RWPE2 (cell line): ENCODE measurements around the gene ANKS6.

Source experiments
- ATAC-seq: fragments of 200-7000 bp; cut with Tn5 transposase; 3 replicates; pipeline ENCODE4 v1.9.1; 2021; ENCODE audit warnings: low read depth
- DNase-seq: peaks from one replicate; pipeline ENCODE4 v3.0.0-alpha.2; 2020; ENCODE audit warnings: low spot score
- H3K27ac ChIP-seq: fragments of 450-650 bp; 2 replicates; pipeline ENCODE4 v1.5.1; 2017; ENCODE audit warnings: mild to moderate bottlenecking; ENCODE audit not compliant: poor library complexity, severe bottlenecking
- H3K27me3 ChIP-seq: fragments of 250-450 bp; sonication (Bioruptor Pico); 2 replicates; pipeline ENCODE4 v1.5.1; 2021; ENCODE audit warnings: mild to moderate bottlenecking, moderate library complexity; ENCODE audit not compliant: insufficient read depth, poor library complexity, severe bottlenecking
- H3K36me3 ChIP-seq: fragments of 250-450 bp; sonication (Bioruptor Pico); 2 replicates; pipeline ENCODE4 v1.5.1; 2020; ENCODE audit warnings: low read depth, mild to moderate bottlenecking, moderate library complexity
- H3K4me1 ChIP-seq: fragments of 250-450 bp; sonication (Bioruptor Pico); 2 replicates; pipeline ENCODE4 v1.5.1; 2021; ENCODE audit warnings: mild to moderate bottlenecking, moderate library complexity; ENCODE audit not compliant: insufficient read depth, poor library complexity, severe bottlenecking
- H3K4me3 ChIP-seq: fragments of 250-450 bp; sonication (Bioruptor Pico); 2 replicates; pipeline ENCODE4 v1.5.1; 2021; ENCODE audit warnings: mild to moderate bottlenecking, moderate library complexity; ENCODE audit not compliant: severe bottlenecking
- H3K9me3 ChIP-seq: fragments of 250-450 bp; sonication (Bioruptor Pico); 2 replicates; pipeline ENCODE4 v1.5.1; 2021; ENCODE audit warnings: mild to moderate bottlenecking, moderate library complexity; ENCODE audit not compliant: severe bottlenecking
- TF ChIP-seq, protein P1 (sequence below): fragments of 450-650 bp; IDR thresholded peaks from one replicate; pipeline ENCODE4 v1.5.1; 2017; ENCODE audit warnings: mild to moderate bottlenecking, moderate library complexity; ENCODE audit not compliant: poor library complexity, severe bottlenecking

ANKS6 gene

DNA sequence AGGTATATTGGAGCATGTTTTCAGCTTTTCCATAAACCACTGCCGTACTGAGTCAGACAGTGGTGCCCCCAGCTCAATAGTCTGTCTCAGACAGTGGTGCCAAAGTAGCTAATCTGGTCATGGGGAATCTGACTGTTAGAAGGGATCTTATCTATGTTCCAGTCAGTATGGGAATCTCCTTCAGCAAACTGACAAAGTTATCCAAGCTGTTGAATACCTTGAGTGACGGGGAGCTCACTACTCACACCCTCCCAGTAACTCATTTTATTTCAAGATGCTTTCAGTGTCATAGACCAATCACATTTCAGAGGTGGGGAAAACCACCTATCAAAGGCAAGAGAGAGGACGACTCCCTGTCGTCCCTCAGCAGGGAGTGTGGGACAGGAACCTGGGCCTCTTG lies 18.7 kb downstream of the ANKS6 start:
- Histone ChIP-seq H3K27me3 (no peaks in the 10 kb centered on the region), H3K4me3 (no peak overlapping the region), H3K27ac (no peak overlapping the region), H3K36me3 (peaks cover 7% of the 10 kb centered on the region; the same call in 1 of the 2 replicates), H3K9me3 (no peaks in the 10 kb centered on the region), H3K4me1 (peaks cover 17% of the 10 kb centered on the region)
- ATAC-seq (no peak), DNase-seq (no peak)
- TF ChIP-seq, protein P1, sequence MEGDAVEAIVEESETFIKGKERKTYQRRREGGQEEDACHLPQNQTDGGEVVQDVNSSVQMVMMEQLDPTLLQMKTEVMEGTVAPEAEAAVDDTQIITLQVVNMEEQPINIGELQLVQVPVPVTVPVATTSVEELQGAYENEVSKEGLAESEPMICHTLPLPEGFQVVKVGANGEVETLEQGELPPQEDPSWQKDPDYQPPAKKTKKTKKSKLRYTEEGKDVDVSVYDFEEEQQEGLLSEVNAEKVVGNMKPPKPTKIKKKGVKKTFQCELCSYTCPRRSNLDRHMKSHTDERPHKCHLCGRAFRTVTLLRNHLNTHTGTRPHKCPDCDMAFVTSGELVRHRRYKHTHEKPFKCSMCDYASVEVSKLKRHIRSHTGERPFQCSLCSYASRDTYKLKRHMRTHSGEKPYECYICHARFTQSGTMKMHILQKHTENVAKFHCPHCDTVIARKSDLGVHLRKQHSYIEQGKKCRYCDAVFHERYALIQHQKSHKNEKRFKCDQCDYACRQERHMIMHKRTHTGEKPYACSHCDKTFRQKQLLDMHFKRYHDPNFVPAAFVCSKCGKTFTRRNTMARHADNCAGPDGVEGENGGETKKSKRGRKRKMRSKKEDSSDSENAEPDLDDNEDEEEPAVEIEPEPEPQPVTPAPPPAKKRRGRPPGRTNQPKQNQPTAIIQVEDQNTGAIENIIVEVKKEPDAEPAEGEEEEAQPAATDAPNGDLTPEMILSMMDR, result no peak

DNA sequence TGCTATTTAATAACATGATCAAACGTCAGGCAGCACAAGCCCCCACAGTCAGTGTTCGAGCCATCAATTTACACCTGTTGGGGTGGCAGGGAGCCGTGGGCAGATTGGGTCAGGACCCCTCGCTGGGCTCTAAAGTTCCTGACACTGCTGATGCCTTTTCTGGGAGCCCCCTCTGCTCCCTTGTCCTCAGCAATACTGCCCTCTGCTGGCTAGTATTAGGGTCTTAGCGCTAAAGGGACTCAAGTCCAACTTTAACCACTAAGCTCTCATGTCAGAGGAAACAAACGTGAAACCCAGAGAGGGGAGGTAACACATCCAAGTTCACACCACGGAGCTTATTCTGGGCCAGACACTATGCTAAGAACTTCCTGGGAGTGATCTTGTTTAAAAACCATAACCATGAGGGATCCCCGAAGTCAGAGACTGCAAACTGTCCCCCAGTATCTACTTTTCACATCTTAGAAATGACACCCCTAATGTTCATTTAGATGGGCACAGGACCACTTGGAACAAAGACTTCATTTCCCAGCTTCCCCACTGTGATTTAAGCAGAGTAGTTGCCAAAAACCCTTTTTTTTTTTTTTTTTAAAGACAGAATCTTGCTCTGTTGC lies 20.4 kb downstream of the ANKS6 start:
- H3K9me3 ChIP-seq, result no peaks in the 10 kb centered on the region
- peaks cover 5% of the 10 kb centered on the region for H3K4me1 ChIP-seq
- ATAC-seq (peak; percentile 54), DNase-seq (no peak)
- no peaks in the 10 kb centered on the region for H3K27me3 ChIP-seq
- TF ChIP-seq, protein P1, result peak; percentile 80
- no peak overlapping the region for H3K27ac ChIP-seq
- peaks cover 12% of the 10 kb centered on the region for H3K36me3 ChIP-seq
- H3K4me3 ChIP-seq, result no peak overlapping the region

DNA sequence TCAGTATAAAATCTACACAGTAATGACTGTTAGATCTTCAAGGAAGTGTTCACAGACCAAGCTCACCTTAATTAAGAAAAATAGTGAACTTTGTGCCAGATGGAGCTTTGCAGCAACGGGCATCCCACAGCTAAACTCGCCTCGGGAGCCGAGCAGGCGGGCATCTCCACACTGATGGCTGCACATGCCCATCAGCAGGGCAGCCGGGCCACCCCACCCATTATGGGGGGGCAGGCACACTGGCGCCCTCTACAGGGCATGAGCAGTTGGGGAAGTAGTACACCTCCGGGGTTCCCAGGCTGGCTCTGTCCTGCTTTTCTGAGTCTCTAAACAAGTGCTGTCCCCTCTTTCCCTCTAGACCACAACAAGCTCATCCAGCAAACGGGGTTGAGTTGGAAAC lies 21.6 kb downstream of the ANKS6 start:
- no peak overlapping the region for H3K4me3 ChIP-seq
- ATAC-seq, result no peak
- DNase-seq, result no peak
- peaks cover 12% of the 10 kb centered on the region for H3K36me3 ChIP-seq
- H3K9me3 ChIP-seq, result no peaks in the 10 kb centered on the region
- TF ChIP-seq, protein P1, result peak; percentile 15
- H3K27me3 ChIP-seq, result no peaks in the 10 kb centered on the region
- no peak overlapping the region for H3K27ac ChIP-seq
- H3K4me1 ChIP-seq, result peaks cover 5% of the 10 kb centered on the region

DNA sequence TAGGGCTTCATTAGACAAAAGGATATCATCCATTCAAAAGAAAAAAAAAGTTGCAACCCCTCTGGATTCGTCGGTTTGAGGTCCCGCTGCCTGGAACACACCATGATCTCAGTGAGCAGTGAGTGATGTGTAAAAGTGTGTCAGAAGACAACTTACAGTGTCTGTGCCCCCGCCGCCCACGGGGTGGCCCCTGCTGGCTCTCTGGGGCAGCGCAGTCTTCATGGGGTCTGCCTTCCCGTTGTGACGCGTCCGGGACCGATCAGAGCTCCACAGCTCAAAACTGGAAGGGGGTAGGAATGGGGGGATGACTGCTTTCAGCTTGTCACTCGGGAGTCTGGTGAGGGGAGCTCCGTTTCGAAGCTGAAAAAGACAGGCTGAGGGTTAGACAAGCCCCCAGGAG lies 22.6 kb downstream of the ANKS6 start:
- DNase-seq, result no peak
- H3K36me3 ChIP-seq, result peaks cover 12% of the 10 kb centered on the region
- H3K4me1 ChIP-seq, result peaks cover 5% of the 10 kb centered on the region

More for the DNA sequence above, 22.6 kb downstream of the ANKS6 start:
- Histone ChIP-seq H3K4me3 (no peak overlapping the region), H3K27ac (no peak overlapping the region), H3K27me3 (no peaks in the 10 kb centered on the region), H3K9me3 (no peaks in the 10 kb centered on the region)
- ATAC-seq, result no peak
- TF ChIP-seq, protein P1, result no peak
